COLO668 (cell line): ENCODE data around the gene MEIS2.
A peak's percentile ranks its signal among the peaks of the same experiment; 100 is the strongest.

ENCODE experiments used
- DNase-seq: peaks from one replicate; lab custom pipeline; 2025; ENCODE audit not compliant: unreplicated experiment; lab: John Stamatoyannopoulos, UW

MEIS2 gene

GRCh38 chr15:36904715-36905114 lies 195.6 kb downstream of the MEIS2 start:
- no peak for DNase-seq

GRCh38 chr15:36903922-36904556 lies 196.3 kb downstream of the MEIS2 start:
- DNase-seq = peak; percentile 10

GRCh38 chr15:36903195-36903594 lies 197.2 kb downstream of the MEIS2 start:
- DNase-seq = no peak

GRCh38 chr15:36901012-36901411 lies 199.3 kb downstream of the MEIS2 start:
- DNase-seq = no peak

GRCh38 chr15:36899696-36900095 lies 200.7 kb downstream of the MEIS2 start:
- no peak for DNase-seq

- DNase-seq = no peak
These were observed 201.7 kb downstream of the MEIS2 start for GRCh38 chr15:36898536-36899126.

GRCh38 chr15:36897834-36898233 lies 202.5 kb downstream of the MEIS2 start:
- DNase-seq = no peak

GRCh38 chr15:36896949-36897348 lies 203.4 kb downstream of the MEIS2 start:
- no peak for DNase-seq

- DNase-seq = no peak
These were observed 206.3 kb downstream of the MEIS2 start for GRCh38 chr15:36894075-36894474.

- DNase-seq = no peak
These were observed 207.1 kb downstream of the MEIS2 start for GRCh38 chr15:36893276-36893675.

- DNase-seq = no peak
These were observed 212.0 kb downstream of the MEIS2 start for GRCh38 chr15:36888011-36888992.

GRCh38 chr15:36887214-36887961 lies 213.0 kb downstream of the MEIS2 start:
- DNase-seq = no peak

GRCh38 chr15:36886701-36887100 lies 213.6 kb downstream of the MEIS2 start:
- DNase-seq = no peak

GRCh38 chr15:36886191-36886590 lies 214.2 kb downstream of the MEIS2 start:
- DNase-seq = no peak

- no peak for DNase-seq
These were observed 214.6 kb downstream of the MEIS2 start for GRCh38 chr15:36885771-36886170.

GRCh38 chr15:36884936-36885635 lies 215.3 kb downstream of the MEIS2 start:
- no peak for DNase-seq

GRCh38 chr15:36884518-36884875 lies 215.9 kb downstream of the MEIS2 start:
- no peak for DNase-seq

GRCh38 chr15:36883713-36884517 lies 216.4 kb downstream of the MEIS2 start:
- DNase-seq = peak; percentile 87

GRCh38 chr15:36882487-36883131 lies 217.7 kb downstream of the MEIS2 start:
- DNase-seq = no peak
